Measurements from ENCODE around the gene DMD.
"Not testable (repeated sequence)": the region's sequence is repeated elsewhere in the genome, so short reads cannot be mapped to it uniquely, and the experiment has no call there.

Gene DMD

GRCh38 chrX:31603411-31604120, 1607.8 kb downstream of the DMD start:
- DNase-seq (ENCODE audit: low read depth in 2 of 2), result no peak

- DNase-seq (ENCODE audit: low read depth in 2 of 2), result no peak
Measured at GRCh38 chrX:31600823-31601222, 1610.5 kb downstream of the DMD start.

GRCh38 chrX:31593353-31593752, 1618.0 kb downstream of the DMD start:
- no peak for DNase-seq (ENCODE audit: low read depth in 2 of 2)

- no peak for DNase-seq (ENCODE audit: low read depth in 2 of 2)
Measured at GRCh38 chrX:31591355-31591754, 1620.0 kb downstream of the DMD start.

- no peak for DNase-seq (ENCODE audit: low read depth in 2 of 2)
Measured at GRCh38 chrX:31590581-31591114, 1620.7 kb downstream of the DMD start.

- DNase-seq (ENCODE audit: low read depth in 2 of 2), result no peak
Measured at GRCh38 chrX:31589503-31589902, 1621.8 kb downstream of the DMD start.

GRCh38 chrX:31588355-31588754, 1623.0 kb downstream of the DMD start:
- no peak for DNase-seq (ENCODE audit: low read depth in 2 of 2)

- DNase-seq (ENCODE audit: low read depth in 2 of 2), result not testable (repeated sequence)
Measured at GRCh38 chrX:31583892-31584291, 1627.5 kb downstream of the DMD start.

GRCh38 chrX:31580726-31581125, 1630.6 kb downstream of the DMD start:
- DNase-seq (ENCODE audit: low read depth in 2 of 2), result no peak

GRCh38 chrX:31580227-31580626, 1631.1 kb downstream of the DMD start:
- DNase-seq (ENCODE audit: low read depth in 2 of 2), result no peak

GRCh38 chrX:31572360-31572759, 1639.0 kb downstream of the DMD start:
- no peak for DNase-seq (ENCODE audit: low read depth in 2 of 2)

GRCh38 chrX:31570658-31571057, 1640.7 kb downstream of the DMD start:
- DNase-seq (ENCODE audit: low read depth in 2 of 2), result no peak

- no peak for DNase-seq (ENCODE audit: low read depth in 2 of 2)
Measured at GRCh38 chrX:31563792-31564191, 1647.6 kb downstream of the DMD start.

- no peak for DNase-seq (ENCODE audit: low read depth in 2 of 2)
Measured at GRCh38 chrX:31555506-31555905, 1655.8 kb downstream of the DMD start.

GRCh38 chrX:31551913-31552312, 1659.4 kb downstream of the DMD start:
- no peak for DNase-seq (ENCODE audit: low read depth in 2 of 2)

GRCh38 chrX:31550158-31550557, 1661.2 kb downstream of the DMD start:
- DNase-seq (ENCODE audit: low read depth in 2 of 2), result no peak

- no peak for DNase-seq (ENCODE audit: low read depth in 2 of 2)
Measured at GRCh38 chrX:31547816-31548215, 1663.5 kb downstream of the DMD start.

- no peak for DNase-seq (ENCODE audit: low read depth in 2 of 2)
Measured at GRCh38 chrX:31547416-31547815, 1663.9 kb downstream of the DMD start.

GRCh38 chrX:31546126-31546525, 1665.2 kb downstream of the DMD start:
- DNase-seq (ENCODE audit: low read depth in 2 of 2), result no peak

GRCh38 chrX:31545726-31546125, 1665.6 kb downstream of the DMD start:
- DNase-seq (ENCODE audit: low read depth in 2 of 2), result no peak

GRCh38 chrX:31545191-31545590, 1666.2 kb downstream of the DMD start:
- no peak for DNase-seq (ENCODE audit: low read depth in 2 of 2)

GRCh38 chrX:31543634-31544033, 1667.7 kb downstream of the DMD start:
- no peak for DNase-seq (ENCODE audit: low read depth in 2 of 2)

GRCh38 chrX:31542566-31542965, 1668.8 kb downstream of the DMD start:
- DNase-seq (ENCODE audit: low read depth in 2 of 2), result no peak

GRCh38 chrX:31540313-31540712, 1671.0 kb downstream of the DMD start:
- DNase-seq (ENCODE audit: low read depth in 2 of 2), result no peak

All from stimulated activated CD4-positive, alpha-beta T cell treated with anti-CD3 and anti-CD28 coated beads, Interleukin-1b, Interleukin-23, amount 100 ng/mL, for 1 hour (primary cell).